DMS 273 (cell line): ENCODE data around the gene RHOU.

ENCODE experiments used
- DNase-seq: peaks from one replicate; lab custom pipeline; 2025; ENCODE audit not compliant: unreplicated experiment; lab: John Stamatoyannopoulos, UW

Gene RHOU

GRCh38 chr1:228782662-228783417 is 47.6 kb downstream of the RHOU start:
- peak; percentile 25 for DNase-seq

GRCh38 chr1:228783418-228784040 is 48.2 kb downstream of the RHOU start:
- no peak for DNase-seq

- DNase-seq, result no peak
Observed at GRCh38 chr1:228784181-228784580, 48.9 kb downstream of the RHOU start.

- no peak for DNase-seq
Observed at GRCh38 chr1:228785366-228786330, 50.4 kb downstream of the RHOU start.

GRCh38 chr1:228786361-228787129 is 51.3 kb downstream of the RHOU start:
- DNase-seq, result no peak

GRCh38 chr1:228791791-228792190 is 56.5 kb downstream of the RHOU start:
- no peak for DNase-seq

- DNase-seq, result peak; percentile 9
Observed at GRCh38 chr1:228792601-228793000, 57.3 kb downstream of the RHOU start.

GRCh38 chr1:228793032-228793431 is 57.8 kb downstream of the RHOU start:
- DNase-seq, result no peak

- DNase-seq, result no peak
Observed at GRCh38 chr1:228794173-228794572, 58.9 kb downstream of the RHOU start.

GRCh38 chr1:228794810-228795209 is 59.5 kb downstream of the RHOU start:
- no peak for DNase-seq

- no peak for DNase-seq
Observed at GRCh38 chr1:228795596-228795995, 60.3 kb downstream of the RHOU start.
